ENCODE data around the gene TANGO2. TPM values are rescaled to one million over a fixed set of nuclear protein-coding genes. Genes with fewer than 3 reads are reported as not detected.

TANGO2 gene
- polyA plus RNA-seq, 1 of the 3 experiments (the other 2 are of a cell fraction), result 20.7 TPM

- no peaks in the 10 kb centered on the region for H3K9me2 ChIP-seq
- no peaks in the 10 kb centered on the region for H3K27me3 ChIP-seq (ENCODE audit: insufficient read depth)
- WGBS (ENCODE audit: low lambda C conversion rate), result 41% methylated on average over 11 of the region's 30 CpGs
- no peak for DNase-seq
- H3K4me3 ChIP-seq (ENCODE audit: low read depth in 2 of 2, low read length in 1 of 2), result peak within 1 kb of the TSS; percentile 78 to 90
- peak within 1 kb of the TSS; percentile 60 to 83; a peak in 3 of 4 replicates for H3K27ac ChIP-seq (ENCODE audit: low read depth in 2 of 2, low read length in 1 of 2)
- H3K4me2 ChIP-seq, result peak within 1 kb of the TSS; percentile 96
- H3K9me3 ChIP-seq, result no peaks in the 10 kb centered on the region
- ChIA-PET POLR2A (interaction anchor here (0.6 to 2.4 kb wide), 3 partner anchors 13 to 219 kb away, joined by 4 to 7 read pairs (median 5); partner anchors contain the start of gene DGCR8), CTCF (interaction anchor here (0.8 to 1.9 kb wide), 4 partner anchors 30 to 157 kb away, joined by 3 to 4 read pairs (median 4); no protein-coding TSS in a partner anchor)
- H4K20me1 ChIP-seq (ENCODE audit: insufficient read depth), result 0 out of 2 replicates have a peak, but pooled peaks cover 5% of the 10 kb centered on the region
- H2AFZ ChIP-seq (ENCODE audit: low read depth), result peak within 1 kb of the TSS; percentile 83; the same call in 1 of the 2 replicates
- H3K79me2 ChIP-seq (ENCODE audit: insufficient read depth), result peaks cover 59% of the 10 kb centered on the region
- peaks cover 11% of the 10 kb centered on the region for H3F3A ChIP-seq (replicated peaks; ENCODE audit: insufficient read depth)
- TF ChIP-seq NRF1 (IDR thresholded peaks at IDR 0.05; ENCODE audit: low read depth, low read length) (no peak), EZH2phosphoT487 (IDR thresholded peaks at IDR 0.05; ENCODE audit: borderline replicate concordance, low read depth) (no peak), USF1 (IDR thresholded peaks at IDR 0.05; ENCODE audit: borderline replicate concordance, low read depth) (no peak), PBX3 (IDR thresholded peaks at IDR 0.05) (no peak), EP300 (IDR thresholded peaks at IDR 0.05; ENCODE audit: borderline replicate concordance in 1 of 2, low read depth in 1 of 2, low read length in 1 of 2) (no peak), FOSL2 (IDR thresholded peaks at IDR 0.05; ENCODE audit: borderline replicate concordance, low read depth) (no peak), CTCF (IDR thresholded peaks at IDR 0.05) (no peak), YY1 (IDR thresholded peaks at IDR 0.05; ENCODE audit: low read depth) (no peak), REST (IDR thresholded peaks at IDR 0.05; ENCODE audit: low read depth, low read length) (no peak), RFX5 (IDR thresholded peaks at IDR 0.05; ENCODE audit: low read length) (no peak), RCOR1 (IDR thresholded peaks at IDR 0.05; ENCODE audit: low read length) (no peak), TCF12 (IDR thresholded peaks at IDR 0.05) (no peak), MXI1 (IDR thresholded peaks at IDR 0.05; ENCODE audit: low read depth, low read length) (no peak), CHD2 (IDR thresholded peaks at IDR 0.05; ENCODE audit: low read length, partially characterized antibody) (no peak), GATA2 (CRISPR knock-in tag; IDR thresholded peaks at IDR 0.05) (no peak)
- H3K36me3 ChIP-seq (replicated peaks in 1 of 2; ENCODE audit: control insufficient read depth in 1 of 2, insufficient read depth in 2 of 2, low read length in 1 of 2), result peaks cover 31 to 63% of the 10 kb centered on the region in 2 experiments
- H3K4me1 ChIP-seq (ENCODE audit: control insufficient read depth in 1 of 2, insufficient read depth in 2 of 2, low read depth in 1 of 2, low read length in 1 of 2), result peaks cover 16 to 28% of the 10 kb centered on the region in 2 experiments; a peak in 3 of 4 replicates
- peak within 1 kb of the TSS; percentile 88 for H3K9ac ChIP-seq
Observed at GRCh38 chr22:20115691-20116375, 94.9 kb downstream of the TANGO2 start, which contains the start of gene RANBP1. TSS of gene RANBP1 (plus strand) at chr22:20116104. CDS start at chr22:20116185, 81 bp downstream.
